NCI-H510A treated with DMSO at 0.1 percent for 48 hours (cell line): Measurements from ENCODE around the gene RALGDS.
A peak's percentile ranks its signal among the peaks of the same experiment; 100 is the strongest.

Experiments used
- DNase-seq: peaks from one replicate; lab custom pipeline; 2025; lab: John Stamatoyannopoulos, UW

RALGDS gene

GRCh38 chr9:133151041-133151440 lies 30.0 kb upstream of the RALGDS start:
- DNase-seq: no peak

DNA sequence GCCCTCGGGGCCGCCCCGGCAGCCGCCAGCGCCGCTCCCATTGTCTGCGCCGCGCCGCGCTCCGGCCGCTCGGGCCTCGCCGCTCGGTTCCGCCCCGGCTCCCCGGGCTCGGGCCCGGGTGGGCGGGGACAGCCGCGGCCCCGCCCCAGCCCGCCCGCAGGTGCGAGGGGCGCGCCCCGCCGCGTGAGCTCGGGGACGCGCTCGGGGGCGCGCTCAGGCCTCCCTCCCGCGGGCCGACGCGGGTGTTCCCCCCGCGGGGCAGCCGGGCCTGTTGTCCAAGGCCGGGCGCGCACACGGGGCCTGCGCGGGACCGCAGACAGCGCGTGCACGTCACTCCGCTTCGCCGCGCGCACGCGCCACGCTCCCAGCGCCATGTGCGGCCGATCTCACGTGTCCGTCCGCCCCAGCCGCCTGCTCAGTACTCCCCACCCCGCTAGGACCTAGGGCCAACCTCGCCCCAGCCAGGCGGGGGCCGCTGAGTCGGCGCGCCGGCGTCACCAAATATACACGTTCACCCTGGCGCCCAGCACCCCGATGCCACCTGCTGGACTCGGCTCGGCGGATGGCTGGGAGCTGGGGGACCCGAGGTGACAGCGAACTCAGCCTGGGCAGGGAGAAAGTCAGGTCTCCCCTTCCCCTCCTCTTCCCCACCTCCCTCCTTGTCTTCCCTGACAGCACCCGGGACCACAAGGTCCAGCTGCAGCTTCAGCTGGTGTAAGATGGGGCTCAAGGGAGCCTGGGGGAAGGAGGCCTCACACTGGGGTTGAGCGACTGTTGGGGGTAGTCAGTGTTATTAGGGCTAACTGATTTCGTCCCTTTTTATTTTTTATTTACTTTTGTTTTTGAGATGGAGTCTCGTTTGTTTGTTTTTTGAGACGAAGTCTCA lies 28.3 kb upstream of the RALGDS start:
- peak; percentile 94 for DNase-seq

DNA sequence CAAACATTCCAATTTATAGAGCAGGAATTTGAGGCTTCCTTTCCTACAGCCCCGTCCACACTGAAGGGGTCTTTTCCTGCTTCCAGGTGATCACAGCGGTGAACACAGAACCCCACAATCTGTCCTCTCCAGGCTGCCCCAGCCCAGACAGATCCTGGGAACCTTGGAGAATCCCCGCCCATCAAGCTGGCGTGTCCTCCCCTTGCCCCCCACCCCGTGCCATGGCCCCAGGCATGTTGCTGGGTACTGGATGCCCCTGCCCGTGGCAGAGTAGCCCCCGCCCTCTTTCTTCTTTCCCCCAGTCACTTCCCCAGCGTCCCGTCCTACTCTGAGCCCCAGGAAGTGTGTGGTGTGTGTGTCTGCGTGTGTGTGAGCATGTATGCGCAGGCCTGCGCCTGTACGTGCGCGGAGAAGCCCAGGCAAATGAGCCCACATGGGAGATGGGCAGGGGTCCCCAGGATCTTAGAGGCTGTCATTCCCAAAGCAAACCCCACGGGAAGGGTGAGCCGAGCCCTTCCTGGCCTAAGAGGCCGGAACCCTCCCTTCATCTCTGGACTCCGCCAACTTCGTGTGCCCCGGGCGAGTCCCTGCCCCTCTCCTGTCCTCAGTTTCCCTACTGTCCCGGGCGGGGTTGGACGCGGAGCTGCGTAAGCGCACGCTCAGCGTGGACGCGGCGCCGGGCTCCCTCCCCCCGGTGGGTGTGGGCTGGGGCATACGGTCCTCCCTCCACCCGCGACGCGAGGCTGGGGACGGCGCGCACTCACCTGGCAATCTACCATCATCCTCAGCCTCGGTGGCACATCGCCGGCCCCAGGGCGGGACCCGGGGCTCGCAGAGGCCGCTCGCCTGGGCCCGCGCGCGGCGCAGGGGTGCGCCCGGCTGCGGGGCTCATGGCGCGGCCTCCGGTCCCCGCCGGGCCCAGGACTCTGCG lies 27.4 kb upstream of the RALGDS start:
- DNase-seq: peak; percentile 18

DNA sequence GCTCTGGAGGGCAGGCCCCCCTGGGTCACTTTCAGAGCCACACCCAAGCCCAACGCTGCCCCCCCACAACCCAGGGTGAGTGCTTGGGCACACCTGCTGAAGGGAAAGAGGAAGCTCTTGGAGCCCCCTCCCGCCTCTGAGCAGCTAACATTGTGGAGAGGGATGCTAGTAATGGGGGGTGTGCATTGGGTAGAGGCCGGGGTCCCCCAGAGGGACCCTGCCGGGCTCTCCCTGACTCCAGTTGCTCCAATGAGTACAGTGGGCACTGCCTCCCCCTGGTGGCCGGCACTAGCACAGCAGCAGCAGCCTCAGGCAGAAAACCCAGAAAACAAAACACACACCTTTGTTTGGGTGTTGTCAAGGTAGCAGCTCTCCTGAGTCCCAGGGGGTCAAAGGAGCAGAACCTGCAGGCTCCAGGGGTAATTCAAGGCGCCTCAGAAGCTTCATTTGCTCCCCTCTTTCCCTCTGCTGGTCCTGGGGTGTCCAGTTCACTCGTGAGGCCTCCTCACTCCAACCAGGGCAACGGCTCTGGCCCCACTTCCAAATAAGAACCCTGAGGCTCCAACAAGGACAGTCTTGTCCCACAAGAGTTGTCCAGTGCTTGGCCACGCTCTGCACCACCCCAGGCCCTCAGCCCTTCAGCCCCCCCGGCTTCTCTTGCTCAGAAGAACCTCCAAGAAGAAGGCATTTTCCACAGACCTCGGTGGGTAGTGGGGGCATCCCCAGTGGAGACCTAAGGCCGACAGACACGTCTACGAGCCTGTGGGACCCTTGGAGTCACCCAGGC lies 26.6 kb upstream of the RALGDS start:
- peak; percentile 80 for DNase-seq

DNA sequence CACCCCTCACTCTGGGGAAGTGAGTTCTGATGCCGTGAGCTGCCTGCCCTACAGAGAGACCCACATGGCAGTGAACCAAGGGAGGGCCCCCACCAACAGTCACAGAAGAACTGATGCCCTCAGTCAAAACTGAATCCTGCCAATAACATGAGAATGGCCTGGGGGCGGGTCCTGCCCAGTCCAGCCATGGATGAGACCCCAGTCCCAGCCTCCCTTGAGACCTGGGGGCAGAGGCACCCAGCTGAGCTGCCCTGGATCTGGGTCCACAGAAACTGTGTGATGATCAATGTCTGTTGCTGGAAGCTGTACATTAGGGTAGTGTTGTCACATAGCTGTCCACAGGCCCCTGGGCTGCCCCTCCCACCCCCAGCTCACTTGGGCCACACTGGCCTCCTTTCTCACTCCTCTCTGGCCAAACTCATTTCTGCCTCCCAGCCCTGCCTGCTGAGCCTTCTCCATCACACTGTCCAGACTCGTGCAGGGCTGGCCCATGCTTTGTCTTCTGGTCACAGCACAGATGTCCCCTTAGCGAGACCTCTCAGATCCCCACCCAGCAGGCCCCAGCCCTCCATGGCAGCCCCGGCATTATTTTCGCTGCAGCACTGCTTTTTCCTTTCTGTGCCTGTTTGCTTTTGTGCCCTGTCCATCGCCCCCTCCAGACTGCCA lies 25.8 kb upstream of the RALGDS start:
- DNase-seq: no peak

- no peak for DNase-seq
Observed at GRCh38 chr9:133144904-133145851, 24.1 kb upstream of the RALGDS start.

DNA sequence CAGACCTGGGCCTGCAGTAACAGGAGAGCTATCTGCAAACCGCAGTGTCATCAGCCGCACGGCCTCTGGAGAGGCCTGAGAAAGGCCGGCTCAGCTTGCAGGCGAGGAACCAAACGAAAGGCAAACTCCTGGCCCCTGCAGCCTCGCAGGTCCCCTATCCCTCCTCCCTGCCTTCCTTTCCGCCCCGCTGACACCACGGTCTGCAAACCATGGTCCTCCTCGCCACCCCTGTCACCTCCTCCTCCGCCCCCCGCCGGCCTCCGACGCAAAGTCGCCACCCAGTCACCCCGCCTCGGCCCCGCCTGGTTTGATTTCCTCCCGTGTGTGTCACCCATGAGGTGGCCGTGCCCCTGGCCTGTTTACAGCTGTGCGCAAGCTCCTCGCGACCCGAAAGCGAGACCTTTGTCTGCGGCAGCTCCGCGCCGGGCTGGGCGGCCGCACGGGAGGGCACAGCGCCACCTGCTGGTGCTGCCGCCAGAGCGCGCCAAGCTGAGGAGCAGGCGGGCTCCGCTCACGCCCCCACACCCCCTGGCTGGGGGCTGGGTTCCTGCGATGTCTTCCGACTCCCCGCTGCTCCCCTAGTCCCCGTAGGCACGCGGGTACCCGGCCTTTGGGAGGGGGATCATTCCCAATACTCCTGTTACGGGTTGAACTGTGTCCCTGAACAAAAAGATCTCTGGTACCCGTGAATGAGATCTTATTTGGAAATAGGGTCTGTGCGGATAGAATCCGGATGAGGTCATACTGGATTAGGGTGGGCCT lies 23.3 kb upstream of the RALGDS start:
- DNase-seq: peak; percentile 87

- DNase-seq: no peak
Observed at GRCh38 chr9:133143639-133144141, 22.6 kb upstream of the RALGDS start.

DNA sequence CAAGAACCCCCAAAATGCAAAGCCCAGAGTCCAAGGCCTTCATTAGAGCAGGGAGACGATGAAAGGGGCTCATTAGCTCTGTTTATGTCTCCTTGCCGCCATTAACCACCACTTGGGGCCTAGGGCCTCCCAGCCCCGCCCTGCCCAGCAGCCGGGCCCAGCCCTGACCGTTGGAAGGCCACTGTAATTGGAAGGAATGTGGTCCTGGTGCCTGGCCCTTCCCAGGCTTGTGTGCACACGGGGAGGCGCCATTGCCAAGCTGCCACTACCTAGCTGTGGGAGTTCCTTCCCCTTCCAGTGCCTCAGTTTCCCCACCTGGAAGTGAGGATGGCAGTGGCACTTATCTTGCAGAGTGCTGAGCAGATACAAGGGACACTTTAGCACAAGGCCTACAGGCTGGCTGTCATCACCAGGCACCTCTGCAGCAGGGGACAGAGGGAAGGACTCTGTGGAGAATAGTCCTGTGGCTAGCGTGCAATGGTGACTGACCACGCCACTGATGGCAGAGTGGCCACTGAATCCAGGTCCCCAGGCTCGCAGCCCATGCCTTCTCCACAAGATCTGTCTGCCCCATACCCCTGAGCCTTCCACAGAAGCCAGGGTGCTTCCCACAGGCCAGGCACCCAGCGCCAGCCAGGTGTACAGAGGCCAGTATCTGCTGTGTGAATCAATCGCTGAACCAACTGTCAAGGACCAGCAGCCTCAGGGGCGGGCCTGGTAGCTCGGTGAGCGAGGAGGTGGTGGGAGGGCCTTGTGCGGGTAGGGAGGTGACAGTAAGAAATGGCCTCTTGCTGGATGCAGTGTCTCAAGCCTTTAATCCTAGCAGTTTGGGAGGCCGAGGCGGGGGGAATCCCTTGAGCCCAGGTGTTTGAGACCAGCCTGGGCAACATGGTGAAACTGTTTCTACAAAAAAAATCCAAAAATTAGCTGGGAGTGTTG lies 21.9 kb upstream of the RALGDS start:
- DNase-seq: peak; percentile 65

DNA sequence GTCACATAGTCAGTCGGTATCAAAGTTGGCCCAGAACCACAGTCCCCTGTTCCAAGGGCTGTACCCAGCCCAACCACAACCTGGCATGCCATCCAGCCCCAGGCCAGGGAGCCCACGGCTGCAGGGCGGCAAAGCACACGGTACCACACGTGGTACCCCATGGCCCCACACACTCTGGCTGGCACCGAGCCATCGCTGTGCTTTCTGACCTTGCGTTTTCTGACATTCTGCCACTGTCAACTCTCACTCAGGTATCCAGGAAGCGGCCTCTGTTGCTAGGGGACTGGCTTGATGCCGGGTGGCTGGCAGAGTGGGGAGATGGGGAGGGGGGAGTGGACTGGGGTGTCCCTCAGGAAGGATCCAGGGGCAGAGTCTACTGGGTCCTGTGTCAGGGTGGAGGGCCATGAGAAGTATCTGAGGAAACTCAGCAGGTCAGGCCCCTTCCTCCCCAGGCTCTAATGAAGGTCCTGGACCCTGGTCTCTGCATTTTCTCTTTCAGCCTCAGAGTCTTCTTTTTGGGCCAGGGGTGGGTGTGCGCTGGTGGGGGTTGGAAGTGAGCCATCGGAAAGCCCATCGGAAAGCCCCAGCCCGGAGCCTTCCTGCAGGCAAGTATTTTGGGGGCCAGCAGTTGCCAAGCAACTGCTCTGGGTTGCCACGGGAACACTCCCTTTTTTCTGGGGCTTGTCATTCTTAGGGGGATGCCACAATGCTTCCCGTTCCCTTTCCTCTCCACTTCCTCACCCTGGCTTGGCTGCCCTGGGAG lies 21.0 kb upstream of the RALGDS start:
- DNase-seq: peak; percentile 42

- no peak for DNase-seq
Observed at GRCh38 chr9:133140606-133141005, 19.6 kb upstream of the RALGDS start.

DNA sequence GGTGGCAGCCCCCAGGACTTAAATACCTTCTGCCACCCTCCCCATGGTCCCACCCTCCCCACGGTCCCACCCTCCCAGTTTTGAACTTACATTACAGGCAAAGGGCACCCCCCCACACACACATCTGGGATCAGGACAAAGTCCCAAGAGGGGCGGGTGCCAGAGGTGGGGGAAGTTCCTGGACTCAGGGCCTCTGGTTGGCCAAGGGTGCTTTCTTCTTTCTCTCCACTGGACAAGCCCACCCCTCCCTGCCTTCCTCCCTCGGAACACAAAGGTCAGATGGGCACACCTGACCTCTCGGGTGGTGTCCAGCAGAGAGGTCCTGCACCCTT lies 19.1 kb upstream of the RALGDS start:
- no peak for DNase-seq

DNA sequence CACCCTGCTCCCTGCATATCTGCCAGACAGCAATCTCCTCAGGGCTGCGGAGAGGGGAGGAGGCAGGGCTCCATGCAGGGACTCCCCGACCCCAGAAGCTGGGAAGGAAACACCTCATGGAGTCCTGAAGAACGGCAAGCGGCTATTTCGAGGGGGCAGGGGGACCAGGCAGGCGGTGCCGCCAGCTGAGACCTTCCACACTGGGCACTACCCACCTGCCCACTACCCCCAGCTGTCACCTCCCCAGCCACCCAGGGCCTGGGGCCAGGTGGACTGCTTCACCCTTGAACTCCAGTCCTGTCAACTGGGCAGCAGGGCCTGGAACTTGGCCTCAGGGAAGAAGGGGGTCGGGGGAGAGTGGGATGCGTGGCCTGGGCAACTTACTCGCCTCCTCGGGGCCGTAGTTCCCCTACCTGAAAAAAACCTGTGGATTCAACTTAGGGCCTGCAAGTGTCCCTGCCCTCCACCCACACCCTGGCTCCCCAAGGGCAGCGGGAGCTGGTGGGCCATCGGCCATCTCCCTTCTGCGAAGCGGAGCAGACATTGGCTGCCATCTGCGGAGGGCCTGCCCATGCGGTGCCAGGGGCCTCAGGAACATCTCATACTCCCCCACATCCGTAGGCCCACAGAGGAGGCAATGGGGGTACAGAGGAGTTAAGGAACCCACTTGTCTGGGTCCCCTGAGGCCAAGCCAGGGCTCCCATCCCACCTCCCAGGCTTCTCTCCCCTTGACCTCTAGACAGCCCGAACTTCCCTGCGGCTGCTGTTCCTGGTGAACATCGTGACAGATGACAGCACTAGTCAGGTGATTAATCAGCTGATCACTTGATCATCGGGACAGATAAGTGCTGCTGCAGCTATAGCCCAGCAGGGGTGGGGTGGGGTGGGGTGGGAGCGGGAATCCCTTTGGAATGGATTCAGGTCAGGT lies 18.5 kb upstream of the RALGDS start:
- DNase-seq: no peak

- no peak for DNase-seq
Observed at GRCh38 chr9:133137451-133138231, 16.6 kb upstream of the RALGDS start.

- no peak for DNase-seq
Observed at GRCh38 chr9:133135146-133135745, 14.2 kb upstream of the RALGDS start.
